Activated naive CD8-positive, alpha-beta T cell (primary cell): ENCODE data around the gene GJA8.
"Not testable (repeated sequence)": the region's sequence is repeated elsewhere in the genome, so short reads cannot be mapped to it uniquely, and the experiment has no call there.

ENCODE experiments used
- H3K27ac Mint-ChIP-seq: one replicate; pipeline ENCODE4 v1.8.0; 2021; ENCODE audit warnings: mixed read lengths
- H3K27me3 Mint-ChIP-seq: one replicate; pipeline ENCODE4 v1.8.0; 2021; ENCODE audit warnings: mixed read lengths
- H3K36me3 Mint-ChIP-seq: one replicate; pipeline ENCODE4 v1.8.0; 2021; ENCODE audit warnings: mixed read lengths
- H3K4me1 Mint-ChIP-seq: one replicate; pipeline ENCODE4 v1.8.0; 2021; ENCODE audit warnings: low read depth, mixed read lengths
- H3K4me3 Mint-ChIP-seq: one replicate; pipeline ENCODE4 v1.8.0; 2021; ENCODE audit warnings: mild to moderate bottlenecking, mixed read lengths
- H3K9me3 Mint-ChIP-seq: one replicate; pipeline ENCODE4 v1.8.0; 2021; ENCODE audit warnings: low read depth, mixed read lengths

GJA8 gene

GRCh38 chr1:147907786-147908509 lies 5.4 kb downstream of the GJA8 start:
- H3K27ac Mint-ChIP-seq = no peak overlapping the region
- H3K27me3 Mint-ChIP-seq = peaks cover 4% of the 10 kb centered on the region
- H3K4me3 Mint-ChIP-seq = no peak overlapping the region
- H3K9me3 Mint-ChIP-seq = no peaks in the 10 kb centered on the region
- H3K36me3 Mint-ChIP-seq = no peaks in the 10 kb centered on the region
- H3K4me1 Mint-ChIP-seq = peaks cover 4% of the 10 kb centered on the region

GRCh38 chr1:147912553-147912952 lies 10.0 kb downstream of the GJA8 start:
- Mint-ChIP-seq H3K9me3 (no peaks in the 10 kb centered on the region), H3K4me3 (no peak overlapping the region), H3K27ac (no peak overlapping the region), H3K4me1 (no peaks in the 10 kb centered on the region), H3K27me3 (peaks cover 7% of the 10 kb centered on the region), H3K36me3 (no peaks in the 10 kb centered on the region)

GRCh38 chr1:147913362-147913942 lies 10.9 kb downstream of the GJA8 start:
- Mint-ChIP-seq H3K36me3 (no peaks in the 10 kb centered on the region), H3K27ac (no peak overlapping the region), H3K4me3 (no peak overlapping the region), H3K27me3 (peaks cover 7% of the 10 kb centered on the region), H3K4me1 (no peaks in the 10 kb centered on the region), H3K9me3 (no peaks in the 10 kb centered on the region)

- no peaks in the 10 kb centered on the region for H3K4me1 Mint-ChIP-seq
- H3K9me3 Mint-ChIP-seq = no peaks in the 10 kb centered on the region
- H3K36me3 Mint-ChIP-seq = no peaks in the 10 kb centered on the region
- H3K27me3 Mint-ChIP-seq = peaks cover 5% of the 10 kb centered on the region
- no peak overlapping the region for H3K27ac Mint-ChIP-seq
- H3K4me3 Mint-ChIP-seq = no peak overlapping the region
Observed at GRCh38 chr1:147919896-147920295, 17.3 kb downstream of the GJA8 start.

GRCh38 chr1:147924813-147925212 lies 22.2 kb downstream of the GJA8 start:
- H3K4me3 Mint-ChIP-seq = no peak overlapping the region
- H3K27me3 Mint-ChIP-seq = no peaks in the 10 kb centered on the region
- H3K36me3 Mint-ChIP-seq = no peaks in the 10 kb centered on the region
- H3K4me1 Mint-ChIP-seq = peaks cover 3% of the 10 kb centered on the region
- no peak overlapping the region for H3K27ac Mint-ChIP-seq
- no peaks in the 10 kb centered on the region for H3K9me3 Mint-ChIP-seq

GRCh38 chr1:147927215-147927614 lies 24.6 kb downstream of the GJA8 start:
- H3K4me3 Mint-ChIP-seq, H3K9me3 Mint-ChIP-seq, H3K27ac Mint-ChIP-seq, H3K27me3 Mint-ChIP-seq, H3K36me3 Mint-ChIP-seq: not testable (repeated sequence)
- H3K4me1 Mint-ChIP-seq = peaks cover 24% of the 10 kb centered on the region

GRCh38 chr1:147927689-147928088 lies 25.1 kb downstream of the GJA8 start:
- H3K9me3 Mint-ChIP-seq, H3K36me3 Mint-ChIP-seq, H3K27me3 Mint-ChIP-seq, H3K27ac Mint-ChIP-seq, H3K4me3 Mint-ChIP-seq: not testable (repeated sequence)
- peaks cover 28% of the 10 kb centered on the region for H3K4me1 Mint-ChIP-seq

- not testable (repeated sequence) for H3K27me3 Mint-ChIP-seq, H3K36me3 Mint-ChIP-seq, H3K9me3 Mint-ChIP-seq
- peak within 1 kb of the TSS; percentile 82 for H3K4me3 Mint-ChIP-seq
- peak within 1 kb of the TSS; percentile 28 for H3K27ac Mint-ChIP-seq
- peaks cover 28% of the 10 kb centered on the region for H3K4me1 Mint-ChIP-seq
Observed at GRCh38 chr1:147928236-147929132, 25.9 kb downstream of the GJA8 start, which contains the start of gene GPR89B. Gene GPR89B (plus strand): TSS chr1:147928420. CDS start chr1:147928537, 117 bp downstream.

GRCh38 chr1:147931137-147931536 lies 28.5 kb downstream of the GJA8 start:
- peak overlapping the region; percentile 70 for H3K4me3 Mint-ChIP-seq
- H3K36me3 Mint-ChIP-seq, H3K27me3 Mint-ChIP-seq, H3K27ac Mint-ChIP-seq, H3K9me3 Mint-ChIP-seq: not testable (repeated sequence)
- H3K4me1 Mint-ChIP-seq = peaks cover 31% of the 10 kb centered on the region

- H3K4me3 Mint-ChIP-seq, H3K27ac Mint-ChIP-seq, H3K36me3 Mint-ChIP-seq, H3K9me3 Mint-ChIP-seq, H3K27me3 Mint-ChIP-seq: not testable (repeated sequence)
- H3K4me1 Mint-ChIP-seq = peaks cover 24% of the 10 kb centered on the region
Observed at GRCh38 chr1:147935296-147935695, 32.7 kb downstream of the GJA8 start.

- H3K36me3 Mint-ChIP-seq, H3K27ac Mint-ChIP-seq, H3K9me3 Mint-ChIP-seq, H3K4me1 Mint-ChIP-seq, H3K4me3 Mint-ChIP-seq, H3K27me3 Mint-ChIP-seq: not testable (repeated sequence)
Observed at GRCh38 chr1:147940456-147940855, 37.9 kb downstream of the GJA8 start.

GRCh38 chr1:147942563-147942962 lies 40.0 kb downstream of the GJA8 start:
- not testable (repeated sequence) for H3K4me3 Mint-ChIP-seq, H3K27ac Mint-ChIP-seq, H3K27me3 Mint-ChIP-seq, H3K9me3 Mint-ChIP-seq, H3K4me1 Mint-ChIP-seq, H3K36me3 Mint-ChIP-seq

- not testable (repeated sequence) for H3K27me3 Mint-ChIP-seq, H3K36me3 Mint-ChIP-seq, H3K9me3 Mint-ChIP-seq, H3K4me1 Mint-ChIP-seq, H3K27ac Mint-ChIP-seq, H3K4me3 Mint-ChIP-seq
Observed at GRCh38 chr1:147949517-147949916, 46.9 kb downstream of the GJA8 start.
